Stimulated activated CD8-positive, alpha-beta memory T cell treated with anti-CD3 and anti-CD28 coated beads, Interleukin-15, amount 100 ng/mL, for 1 hour (primary cell): ENCODE data around the gene CCDC195.
"Not testable (repeated sequence)": the region's sequence is repeated elsewhere in the genome, so short reads cannot be mapped to it uniquely, and the experiment has no call there.

ENCODE experiments used
- DNase-seq: peaks from one replicate; pipeline ENCODE4 v3.0.0-alpha.2; 2020; ENCODE audit warnings: low read depth

The CCDC195 gene

DNA sequence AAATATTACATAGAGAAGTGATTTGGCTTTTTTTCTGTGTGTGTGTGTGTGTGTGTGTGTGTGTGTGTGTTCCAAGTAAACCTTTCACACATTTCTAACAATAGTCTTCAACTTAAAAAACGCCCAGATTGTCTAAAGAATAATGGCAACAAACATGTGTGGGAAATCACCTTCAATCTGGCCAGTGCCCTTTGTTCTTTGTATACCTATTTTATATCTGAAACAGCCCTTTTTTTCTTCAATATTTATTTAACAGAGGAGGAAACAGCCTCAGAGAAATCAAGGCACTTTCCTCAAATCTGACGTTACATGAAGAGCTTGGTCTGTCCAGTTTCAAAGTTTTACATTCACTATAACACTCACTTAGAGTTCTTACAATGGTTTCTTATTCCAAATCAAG, 25.3 kb downstream of the CCDC195 start:
- DNase-seq, result no peak

DNA sequence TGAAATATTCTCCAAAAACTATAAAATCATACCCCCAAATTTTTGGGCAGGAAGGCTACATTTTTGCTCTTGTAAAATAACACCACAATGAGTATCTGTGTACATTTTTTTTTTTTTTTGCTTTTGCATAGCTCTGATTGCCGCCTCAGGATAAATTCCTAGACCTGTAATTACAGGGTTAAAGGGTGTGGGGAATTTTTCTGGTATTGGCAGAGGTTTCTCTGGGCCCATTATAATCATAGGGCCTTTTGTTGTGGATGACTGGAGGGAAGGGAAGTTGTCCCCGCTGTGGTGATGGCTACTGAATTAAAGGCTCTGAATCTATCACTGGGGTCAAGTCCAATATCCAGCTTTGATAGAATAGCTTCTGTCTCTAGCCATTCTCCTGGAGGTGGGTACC, 26.6 kb downstream of the CCDC195 start:
- no peak for DNase-seq

DNA sequence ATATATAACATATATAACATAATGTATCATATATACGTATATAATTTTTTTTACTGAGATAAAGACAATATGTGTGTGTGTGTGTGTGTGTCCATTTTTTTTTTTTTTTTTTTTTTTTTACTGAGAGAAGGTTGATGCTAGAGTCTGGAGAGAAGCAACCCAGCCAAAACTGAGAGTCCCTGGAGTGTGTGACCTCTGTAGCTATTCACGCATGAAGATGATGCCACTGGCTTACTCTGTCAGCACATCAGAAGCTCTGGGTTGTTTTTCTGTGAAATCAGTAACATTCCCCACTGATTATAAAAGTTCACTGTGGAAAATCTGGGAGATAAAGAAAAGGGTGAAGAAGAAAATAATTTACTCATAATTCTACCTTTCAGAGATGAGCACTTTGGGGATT, 27.2 kb downstream of the CCDC195 start:
- DNase-seq, result no peak

DNA sequence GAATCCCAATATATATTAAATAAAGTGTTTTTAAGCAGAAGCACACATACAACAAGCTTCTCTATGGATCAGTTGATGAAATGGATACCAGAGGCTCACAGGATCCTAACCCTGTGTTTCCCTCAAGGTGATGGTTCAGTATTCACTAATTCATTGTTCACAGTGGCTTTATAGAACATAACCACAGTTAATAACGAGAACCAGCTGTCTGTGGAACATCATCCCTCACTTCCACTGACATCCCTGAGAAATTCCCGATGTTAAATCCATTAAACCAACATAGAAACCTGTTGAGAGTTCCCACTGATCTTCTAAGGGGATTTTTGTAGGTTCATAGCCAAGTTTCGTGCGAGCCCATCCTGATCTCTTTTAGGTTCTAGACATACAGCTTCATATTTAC, 29.0 kb downstream of the CCDC195 start:
- no peak for DNase-seq

DNA sequence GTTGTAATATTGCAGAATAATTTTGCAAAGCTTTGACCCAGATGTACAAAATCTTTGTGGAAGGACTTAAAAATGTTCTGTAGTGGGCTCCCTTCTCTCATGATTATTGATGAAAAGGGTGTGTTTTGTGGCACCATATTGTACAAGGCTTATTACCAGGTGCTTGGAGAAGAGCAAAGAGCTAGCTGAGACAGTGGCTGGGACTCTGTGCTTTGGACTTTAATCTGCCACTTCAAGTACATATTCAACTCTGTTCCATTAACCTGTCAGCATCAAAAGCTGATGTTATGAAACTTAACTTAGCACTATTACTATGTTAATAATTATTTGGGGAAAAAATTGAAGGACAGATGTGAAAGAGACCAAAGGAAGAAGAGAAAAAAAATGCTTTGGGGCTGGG, 31.0 kb downstream of the CCDC195 start:
- no peak for DNase-seq

DNA sequence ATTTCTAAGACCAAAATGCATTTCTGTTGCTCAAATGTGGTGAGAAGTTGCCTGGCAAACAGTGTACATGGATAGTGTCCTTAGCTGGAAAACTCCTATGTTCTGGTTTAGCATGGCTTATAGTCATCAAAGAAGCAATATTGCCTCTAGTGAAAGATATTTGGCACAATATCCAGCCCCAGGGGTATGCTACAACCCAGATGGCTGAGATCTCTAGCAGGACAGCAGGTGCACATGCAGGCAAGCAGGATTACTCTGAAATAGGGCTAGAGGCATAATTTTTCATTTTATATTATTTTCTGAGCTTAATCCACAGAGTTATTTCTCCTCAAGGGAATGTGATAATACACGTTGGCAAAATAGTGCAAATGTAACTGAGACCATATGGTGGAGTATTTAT, 34.0 kb downstream of the CCDC195 start:
- DNase-seq, result no peak

DNA sequence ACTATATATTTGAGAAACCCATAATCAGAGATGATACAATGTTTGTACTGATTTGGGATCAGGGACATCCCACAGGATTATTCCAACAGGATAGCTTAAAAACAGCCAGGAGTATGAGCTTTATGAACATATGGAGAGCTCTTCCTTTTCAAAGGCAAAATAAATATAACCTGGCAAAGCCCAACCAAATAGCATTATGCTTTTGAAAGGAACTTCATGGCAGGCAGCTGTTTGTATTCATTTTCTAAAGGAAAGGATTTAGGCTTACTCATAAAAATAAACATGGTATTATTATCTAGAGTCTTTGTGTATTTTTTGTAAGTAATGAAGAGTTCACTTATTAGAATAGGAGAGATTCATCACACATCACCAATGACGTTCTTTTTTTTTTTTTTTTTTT, 44.4 kb downstream of the CCDC195 start:
- DNase-seq, result no peak

DNA sequence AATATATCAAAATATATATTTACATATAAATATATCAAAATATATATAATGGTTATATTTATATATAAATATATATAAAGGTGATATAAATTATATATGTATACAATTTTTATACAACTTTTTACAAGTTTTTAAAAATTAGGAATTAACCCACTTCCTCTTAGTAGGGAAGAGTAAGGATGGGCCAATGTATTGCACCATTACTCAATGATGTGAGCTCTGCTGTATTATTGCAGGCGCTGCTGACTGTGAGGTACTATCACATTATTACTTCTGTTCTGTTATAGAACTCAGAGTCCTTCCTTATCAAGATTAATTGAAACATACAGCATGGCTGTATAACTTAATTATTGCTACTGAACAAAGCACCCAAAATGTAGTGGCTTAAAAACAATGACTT, 46.0 kb downstream of the CCDC195 start:
- DNase-seq, result no peak

DNA sequence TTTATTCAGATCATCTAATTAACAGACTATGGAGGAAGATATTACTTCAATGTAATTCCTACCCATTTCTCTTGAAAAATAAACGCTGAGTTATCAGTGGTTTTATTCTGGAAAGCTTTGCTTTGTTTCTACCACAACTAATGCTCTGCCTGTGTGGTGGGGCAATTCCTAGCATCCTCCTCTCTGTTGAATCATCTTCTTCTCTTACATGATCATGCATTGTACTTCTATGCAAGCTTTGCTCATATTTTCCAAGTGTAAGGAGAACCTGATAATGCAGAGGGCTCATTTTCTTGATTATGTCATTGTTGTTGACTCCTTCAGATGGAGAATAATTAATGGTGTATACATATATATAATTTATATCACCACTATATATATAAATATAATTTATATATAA, 46.7 kb downstream of the CCDC195 start:
- no peak for DNase-seq

DNA sequence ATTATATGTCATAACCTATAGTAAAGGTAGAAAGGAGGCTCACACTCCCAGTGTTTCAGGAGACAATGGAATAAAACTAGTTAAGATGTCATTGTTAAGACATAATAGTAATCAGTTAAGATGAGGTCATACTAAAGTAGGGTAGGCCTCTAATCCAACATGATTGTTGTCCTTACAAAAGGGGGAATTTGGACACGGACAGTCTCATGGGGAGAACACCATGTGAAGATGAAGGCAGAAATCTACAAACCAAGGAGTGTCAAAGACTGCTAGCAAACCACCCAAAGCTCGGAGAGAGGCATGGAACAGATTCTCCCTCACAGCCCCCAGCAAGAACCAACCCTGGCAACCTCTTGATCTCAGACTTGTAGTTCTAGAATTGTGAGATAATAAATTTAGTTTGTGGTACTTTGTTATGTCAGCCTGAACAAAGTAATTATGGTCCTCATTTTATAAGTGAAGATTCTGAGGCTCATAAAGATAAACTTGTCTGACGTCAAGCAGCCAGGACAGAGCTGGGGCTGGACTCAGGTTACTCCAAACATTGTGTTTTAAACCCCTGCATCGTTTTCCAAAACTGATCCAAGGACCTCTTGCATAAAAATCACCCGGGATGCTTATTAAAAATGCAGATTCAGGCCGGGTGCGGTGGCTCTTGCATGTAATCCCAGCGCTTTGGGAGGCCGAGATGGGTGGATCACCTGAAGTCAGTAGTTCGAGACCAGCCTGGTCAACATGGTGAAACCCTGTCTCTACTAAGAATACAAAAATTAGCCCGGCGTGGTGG, 47.8 kb downstream of the CCDC195 start:
- DNase-seq, result no peak

DNA sequence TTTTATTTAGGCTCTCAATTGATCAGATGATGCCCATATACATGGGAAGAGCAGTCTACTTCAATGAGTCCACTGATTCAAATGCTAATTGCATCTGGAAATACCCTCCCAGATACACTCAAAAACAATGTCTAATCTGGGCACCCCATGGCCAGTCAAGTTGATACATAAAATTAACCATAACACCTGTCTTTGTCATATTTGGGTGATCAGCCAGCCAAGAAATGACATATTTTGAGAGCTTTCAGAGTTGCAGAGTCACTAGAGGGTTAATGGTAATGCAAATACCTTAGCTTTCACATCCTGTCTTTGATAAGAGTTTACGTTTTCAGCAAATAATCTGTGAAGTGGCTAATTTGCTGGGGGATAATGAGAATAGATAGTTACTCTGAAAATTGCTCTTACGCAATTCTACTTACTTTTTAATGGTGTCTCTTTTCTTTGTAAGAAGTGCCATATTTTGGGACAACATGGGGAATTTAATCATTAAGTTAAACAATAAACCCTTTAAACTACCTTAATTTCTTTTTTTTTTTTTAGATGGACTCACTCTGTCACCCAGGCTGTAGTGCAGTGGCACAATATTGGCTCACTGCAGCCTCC, 49.1 kb downstream of the CCDC195 start:
- no peak for DNase-seq

DNA sequence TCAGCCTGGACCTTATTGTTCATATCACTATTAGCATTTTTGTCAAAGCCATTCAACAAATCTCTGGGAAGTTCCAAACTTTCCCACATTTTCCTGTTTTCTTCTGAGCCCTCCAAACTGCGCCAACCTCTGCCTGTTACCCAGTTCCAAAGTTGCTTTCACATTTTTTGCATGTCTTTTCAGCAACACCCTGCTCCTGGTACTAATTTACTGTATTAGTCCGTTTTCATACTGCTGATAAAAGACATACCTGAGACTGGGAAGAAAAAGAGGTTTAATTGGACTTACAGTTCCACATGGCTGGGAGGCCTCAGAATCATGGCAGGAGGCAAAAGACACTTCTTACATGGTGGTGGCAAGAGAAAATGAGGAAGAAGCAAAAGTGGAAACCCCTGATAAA, 52.8 kb downstream of the CCDC195 start:
- DNase-seq, result not testable (repeated sequence)

DNA sequence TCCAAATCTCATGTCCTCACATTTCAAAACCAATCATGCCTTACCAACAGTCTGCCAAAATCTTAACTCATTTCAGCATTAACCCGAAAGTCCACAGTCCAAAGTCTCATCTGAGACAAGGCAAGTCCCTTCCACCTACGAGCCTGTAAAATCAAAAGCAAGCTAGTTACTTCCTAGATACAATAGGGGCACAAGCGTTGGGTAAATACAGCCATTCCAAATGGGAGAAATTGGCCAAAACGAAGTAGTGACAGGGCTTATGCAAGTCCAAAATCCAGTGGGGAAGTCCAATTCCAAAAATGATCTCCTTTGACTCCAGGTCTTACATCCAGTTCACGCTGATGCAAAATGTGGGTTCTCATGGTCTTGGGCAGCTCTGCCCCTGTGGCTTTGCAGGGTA, 54.5 kb downstream of the CCDC195 start:
- DNase-seq, result not testable (repeated sequence)

DNA sequence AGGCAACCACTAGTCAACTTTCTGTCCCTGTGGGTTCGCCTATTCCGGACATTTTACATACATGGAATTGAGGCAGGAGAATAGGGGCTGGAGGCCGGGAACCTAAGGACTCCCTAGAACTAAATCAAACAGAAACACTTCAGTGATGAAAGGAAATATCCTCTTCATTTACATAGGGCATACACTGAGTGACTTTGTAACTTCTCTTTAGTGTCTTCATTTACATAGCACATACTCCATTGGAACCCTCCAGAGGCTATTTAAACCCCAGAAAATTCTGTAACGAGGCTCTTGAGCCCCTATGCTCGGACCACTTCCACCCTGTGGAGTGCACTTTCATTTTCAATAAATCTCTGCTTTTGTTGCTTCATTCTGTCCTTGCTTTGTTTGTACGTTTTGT, 56.5 kb downstream of the CCDC195 start:
- DNase-seq, result no peak

DNA sequence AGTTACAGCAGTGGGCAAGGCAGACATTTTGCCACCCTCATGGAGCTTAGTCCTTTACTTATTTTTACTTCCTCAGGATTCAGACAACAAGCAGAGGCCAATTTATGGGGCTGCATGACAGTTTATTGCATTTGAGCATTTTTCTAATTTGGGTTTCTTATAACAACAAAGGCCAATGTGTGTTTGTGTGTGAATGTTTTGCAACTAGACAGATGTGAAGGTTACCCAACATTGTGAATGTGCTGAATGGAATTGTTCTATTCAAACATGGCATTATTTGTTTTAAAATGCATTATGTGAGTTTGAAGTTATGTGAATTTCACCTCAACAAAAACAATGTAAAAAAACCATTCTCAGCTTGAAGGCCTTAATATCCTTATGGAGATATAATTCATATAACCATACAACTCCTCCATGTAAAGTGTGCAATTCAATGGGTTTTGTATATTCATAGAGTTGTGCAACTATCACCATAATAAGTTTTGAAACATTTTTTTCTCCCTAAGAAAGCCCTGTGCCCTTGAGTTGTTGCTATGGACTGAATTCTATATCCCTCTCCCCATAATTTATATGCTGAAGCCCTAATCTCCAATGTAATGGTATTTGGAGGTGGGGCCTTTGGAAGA, 57.3 kb downstream of the CCDC195 start:
- DNase-seq, result no peak

DNA sequence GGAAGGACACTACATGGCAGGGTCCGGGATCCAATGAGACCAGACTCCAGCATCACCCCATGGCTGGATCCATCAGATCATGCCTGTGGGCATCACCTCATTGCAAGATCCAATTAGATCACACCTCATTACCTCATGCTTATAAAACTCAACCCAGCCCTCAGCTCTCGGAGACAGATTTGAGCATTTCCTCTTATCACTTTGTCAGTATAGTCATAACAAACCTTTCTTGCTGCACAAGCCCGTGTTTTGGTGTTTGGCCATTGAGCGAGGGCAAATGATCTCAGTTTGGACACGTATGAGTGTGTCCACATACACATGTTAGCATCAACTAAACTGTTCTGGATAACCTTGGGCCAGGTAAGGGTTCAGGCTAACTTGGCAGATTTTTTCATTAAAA, 58.8 kb downstream of the CCDC195 start:
- DNase-seq, result no peak

DNA sequence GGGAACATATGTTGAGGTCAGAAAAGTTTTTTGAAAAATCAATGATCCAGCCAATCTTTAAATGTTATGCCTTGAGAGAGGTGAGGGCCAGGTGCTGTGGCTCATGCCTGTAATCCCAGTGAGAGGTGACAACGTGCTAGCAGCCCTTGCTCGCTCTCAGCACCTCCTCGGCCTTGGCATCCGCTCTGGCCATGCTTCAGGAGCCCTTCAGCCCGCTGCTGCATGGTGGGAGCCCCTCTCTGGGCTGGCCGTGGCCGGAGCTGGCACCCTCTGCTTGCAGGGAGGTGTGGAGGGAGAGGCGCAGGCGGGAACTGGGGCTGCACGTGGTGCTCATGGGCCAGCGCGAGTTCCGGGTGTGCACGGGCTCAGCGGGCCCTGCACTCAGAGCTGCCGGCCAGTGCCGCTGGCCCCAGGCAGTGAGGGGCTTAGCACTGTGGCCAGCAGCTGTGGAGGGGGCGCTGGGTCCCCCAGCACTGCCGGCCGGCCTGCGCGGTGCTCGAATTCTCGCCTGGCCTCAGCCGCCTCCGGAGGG, 61.1 kb downstream of the CCDC195 start:
- DNase-seq, result no peak
